ENCODE data around the gene SLC2A10.

SLC2A10 gene

GRCh38 chr20:46702447-46703203 lies 6.8 kb upstream of the SLC2A10 start:
- H3K27ac ChIP-seq (ENCODE audit: low read length), result no peak overlapping the region
- peaks cover 26% of the 10 kb centered on the region for H3K27me3 ChIP-seq (ENCODE audit: low read depth, low read length)
- H3K9ac ChIP-seq (ENCODE audit: low read length), result no peak overlapping the region
- H3K4me3 ChIP-seq (ENCODE audit: low read length), result no peak overlapping the region
- H2AFZ ChIP-seq (ENCODE audit: low read depth, low read length), result no peak overlapping the region
- H3K9me3 ChIP-seq (ENCODE audit: insufficient read depth, low read length), result peaks cover 11% of the 10 kb centered on the region
- no peaks in the 10 kb centered on the region for H3K36me3 ChIP-seq (replicated peaks; ENCODE audit: low read depth, low read length)
- TF ChIP-seq EZH2phosphoT487 (IDR thresholded peaks at IDR 0.05; ENCODE audit: low read depth), result no peak
- no peak for TF ChIP-seq CTCF (IDR thresholded peaks at IDR 0.05; ENCODE audit: low read depth, low read length)
- H3K79me2 ChIP-seq (ENCODE audit: low read length), result no peaks in the 10 kb centered on the region
- no peaks in the 10 kb centered on the region for H4K20me1 ChIP-seq (ENCODE audit: insufficient read depth, low read length)
- no peak overlapping the region for H3K4me2 ChIP-seq (ENCODE audit: low read length)
- no peaks in the 10 kb centered on the region for H3K4me1 ChIP-seq (ENCODE audit: low read length)

GRCh38 chr20:46703435-46703834 lies 6.0 kb upstream of the SLC2A10 start:
- Histone ChIP-seq H3K4me3 (ENCODE audit: low read length) (no peak overlapping the region), H3K4me1 (ENCODE audit: low read length) (no peaks in the 10 kb centered on the region), H3K27ac (ENCODE audit: low read length) (no peak overlapping the region), H2AFZ (ENCODE audit: low read depth, low read length) (no peak overlapping the region), H3K9ac (ENCODE audit: low read length) (no peak overlapping the region), H3K79me2 (ENCODE audit: low read length) (no peaks in the 10 kb centered on the region), H3K9me3 (ENCODE audit: insufficient read depth, low read length) (peaks cover 11% of the 10 kb centered on the region), H4K20me1 (ENCODE audit: insufficient read depth, low read length) (no peaks in the 10 kb centered on the region), H3K36me3 (replicated peaks; ENCODE audit: low read depth, low read length) (no peaks in the 10 kb centered on the region), H3K4me2 (ENCODE audit: low read length) (no peak overlapping the region), H3K27me3 (ENCODE audit: low read depth, low read length) (peaks cover 26% of the 10 kb centered on the region)
- TF ChIP-seq CTCF (IDR thresholded peaks at IDR 0.05; ENCODE audit: low read depth, low read length), result no peak
- no peak for TF ChIP-seq EZH2phosphoT487 (IDR thresholded peaks at IDR 0.05; ENCODE audit: low read depth)

- Histone ChIP-seq H3K4me2 (ENCODE audit: low read length) (no peak overlapping the region), H2AFZ (ENCODE audit: low read depth, low read length) (no peak overlapping the region), H3K27me3 (ENCODE audit: low read depth, low read length) (peaks cover 22% of the 10 kb centered on the region), H4K20me1 (ENCODE audit: insufficient read depth, low read length) (no peaks in the 10 kb centered on the region), H3K4me3 (ENCODE audit: low read length) (no peak overlapping the region), H3K9me3 (ENCODE audit: insufficient read depth, low read length) (peaks cover 11% of the 10 kb centered on the region), H3K27ac (ENCODE audit: low read length) (no peak overlapping the region), H3K9ac (ENCODE audit: low read length) (no peak overlapping the region), H3K79me2 (ENCODE audit: low read length) (no peaks in the 10 kb centered on the region), H3K36me3 (replicated peaks; ENCODE audit: low read depth, low read length) (no peaks in the 10 kb centered on the region), H3K4me1 (ENCODE audit: low read length) (no peaks in the 10 kb centered on the region)
- TF ChIP-seq CTCF (IDR thresholded peaks at IDR 0.05; ENCODE audit: low read depth, low read length) (no peak), EZH2phosphoT487 (IDR thresholded peaks at IDR 0.05; ENCODE audit: low read depth) (no peak)
Measured at GRCh38 chr20:46704714-46705377, 4.6 kb upstream of the SLC2A10 start.

- Histone ChIP-seq H3K79me2 (ENCODE audit: low read length) (no peaks in the 10 kb centered on the region), H3K4me3 (ENCODE audit: low read length) (no peak overlapping the region), H3K4me2 (ENCODE audit: low read length) (no peak overlapping the region), H2AFZ (ENCODE audit: low read depth, low read length) (no peak overlapping the region), H3K9me3 (ENCODE audit: insufficient read depth, low read length) (peaks cover 11% of the 10 kb centered on the region), H3K27ac (ENCODE audit: low read length) (no peak overlapping the region), H3K4me1 (ENCODE audit: low read length) (no peaks in the 10 kb centered on the region), H3K9ac (ENCODE audit: low read length) (no peak overlapping the region), H4K20me1 (ENCODE audit: insufficient read depth, low read length) (no peaks in the 10 kb centered on the region), H3K27me3 (ENCODE audit: low read depth, low read length) (peaks cover 21% of the 10 kb centered on the region), H3K36me3 (replicated peaks; ENCODE audit: low read depth, low read length) (no peaks in the 10 kb centered on the region)
- TF ChIP-seq CTCF (IDR thresholded peaks at IDR 0.05; ENCODE audit: low read depth, low read length) (no peak), EZH2phosphoT487 (IDR thresholded peaks at IDR 0.05; ENCODE audit: low read depth) (no peak)
Measured at GRCh38 chr20:46705378-46705729, 4.1 kb upstream of the SLC2A10 start.

Measured in OCI-LY3 (cell line).